Measurements from ENCODE around the gene ATG2A. TPM values are rescaled to one million over a fixed set of nuclear protein-coding genes. Genes with fewer than 3 reads are reported as not detected.

ATG2A gene
- total RNA-seq, 1 experiment from 2014 or later: 28.6 TPM

DNA sequence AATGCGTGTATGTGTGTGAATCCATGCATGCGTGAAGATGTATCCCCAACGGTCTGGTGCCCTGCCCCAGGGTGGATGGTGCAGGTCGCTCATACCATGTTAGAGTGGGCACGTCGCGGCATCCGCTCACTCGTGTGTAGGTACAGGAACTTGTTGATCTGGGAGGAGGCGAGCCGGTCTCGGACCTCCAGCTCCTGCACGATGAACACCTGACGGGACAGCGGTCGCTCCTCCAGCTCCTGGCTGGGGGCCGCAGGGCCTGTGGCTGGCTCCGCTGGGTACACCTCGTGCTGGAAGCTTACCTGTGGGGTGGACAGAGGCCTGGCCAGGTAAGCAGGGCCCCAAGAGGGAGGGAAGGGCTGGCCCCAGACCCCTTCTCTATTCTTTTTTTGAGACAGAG lies 18.5 kb downstream of the ATG2A start:
- no peak overlapping the region for H3K27ac ChIP-seq (ENCODE audit: low read depth, low read length, poor library complexity, severe bottlenecking)
- intact Hi-C loops (cut with micrococcal nuclease; ENCODE audit: unreplicated experiment): no loop called here
- H3K4me1 ChIP-seq (ENCODE audit: insufficient read depth, low read length, poor library complexity, severe bottlenecking): no peaks in the 10 kb centered on the region
- no TSS peak for BruUV-seq (replicated peaks)
- ChIA-PET POLR2A (ENCODE audit: low non-redundant PET) (no interaction called here), CTCF (interaction anchor here (1.0 kb wide), 1 partner anchor 10 kb away, joined by 3 read pairs; no protein-coding TSS in a partner anchor)
- no peak for DNase-seq (ENCODE audit: low spot score)
- no peaks in the 10 kb centered on the region for H3K27me3 ChIP-seq (replicated peaks; ENCODE audit: insufficient read depth, low read depth, low read length, poor library complexity)
- H3K4me3 ChIP-seq (ENCODE audit: low read depth, low read length, poor library complexity, severe bottlenecking): no peak overlapping the region
- TF ChIP-seq EZH2 (IDR thresholded peaks at IDR 0.05; ENCODE audit: borderline replicate concordance, low read depth, low read length, poor library complexity, severe bottlenecking): no peak
- TF ChIP-seq, protein P1, sequence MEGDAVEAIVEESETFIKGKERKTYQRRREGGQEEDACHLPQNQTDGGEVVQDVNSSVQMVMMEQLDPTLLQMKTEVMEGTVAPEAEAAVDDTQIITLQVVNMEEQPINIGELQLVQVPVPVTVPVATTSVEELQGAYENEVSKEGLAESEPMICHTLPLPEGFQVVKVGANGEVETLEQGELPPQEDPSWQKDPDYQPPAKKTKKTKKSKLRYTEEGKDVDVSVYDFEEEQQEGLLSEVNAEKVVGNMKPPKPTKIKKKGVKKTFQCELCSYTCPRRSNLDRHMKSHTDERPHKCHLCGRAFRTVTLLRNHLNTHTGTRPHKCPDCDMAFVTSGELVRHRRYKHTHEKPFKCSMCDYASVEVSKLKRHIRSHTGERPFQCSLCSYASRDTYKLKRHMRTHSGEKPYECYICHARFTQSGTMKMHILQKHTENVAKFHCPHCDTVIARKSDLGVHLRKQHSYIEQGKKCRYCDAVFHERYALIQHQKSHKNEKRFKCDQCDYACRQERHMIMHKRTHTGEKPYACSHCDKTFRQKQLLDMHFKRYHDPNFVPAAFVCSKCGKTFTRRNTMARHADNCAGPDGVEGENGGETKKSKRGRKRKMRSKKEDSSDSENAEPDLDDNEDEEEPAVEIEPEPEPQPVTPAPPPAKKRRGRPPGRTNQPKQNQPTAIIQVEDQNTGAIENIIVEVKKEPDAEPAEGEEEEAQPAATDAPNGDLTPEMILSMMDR (conservative IDR thresholded peaks at IDR 0.05; ENCODE audit: low read depth, low read length): no peak
- H3K9me3 ChIP-seq (ENCODE audit: low read depth, low read length, poor library complexity, severe bottlenecking): no peaks in the 10 kb centered on the region
- H3K36me3 ChIP-seq (ENCODE audit: insufficient read depth, low read length, poor library complexity, severe bottlenecking): no peaks in the 10 kb centered on the region

DNA sequence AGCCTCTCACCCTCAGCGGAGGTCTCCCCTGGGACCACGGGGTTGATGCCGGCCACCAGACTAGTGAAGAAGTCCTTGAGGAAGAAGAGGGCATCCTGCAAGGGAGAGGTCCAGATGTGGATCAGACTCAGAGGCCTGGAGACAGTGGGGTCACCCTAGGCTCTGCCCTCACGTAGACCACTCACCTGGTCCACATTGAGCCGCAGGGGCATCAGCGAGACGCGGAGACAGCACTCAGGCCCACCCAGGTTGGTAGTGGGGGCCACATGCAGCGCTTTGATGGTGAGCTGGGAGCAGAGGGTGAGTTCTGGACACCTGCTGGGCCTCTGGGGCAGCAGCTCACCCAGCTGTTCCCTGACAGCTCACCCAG lies 18.9 kb downstream of the ATG2A start:
- BruUV-seq (replicated peaks): no TSS peak
- H3K4me3 ChIP-seq (ENCODE audit: low read depth, low read length, poor library complexity, severe bottlenecking): no peak overlapping the region

DNA sequence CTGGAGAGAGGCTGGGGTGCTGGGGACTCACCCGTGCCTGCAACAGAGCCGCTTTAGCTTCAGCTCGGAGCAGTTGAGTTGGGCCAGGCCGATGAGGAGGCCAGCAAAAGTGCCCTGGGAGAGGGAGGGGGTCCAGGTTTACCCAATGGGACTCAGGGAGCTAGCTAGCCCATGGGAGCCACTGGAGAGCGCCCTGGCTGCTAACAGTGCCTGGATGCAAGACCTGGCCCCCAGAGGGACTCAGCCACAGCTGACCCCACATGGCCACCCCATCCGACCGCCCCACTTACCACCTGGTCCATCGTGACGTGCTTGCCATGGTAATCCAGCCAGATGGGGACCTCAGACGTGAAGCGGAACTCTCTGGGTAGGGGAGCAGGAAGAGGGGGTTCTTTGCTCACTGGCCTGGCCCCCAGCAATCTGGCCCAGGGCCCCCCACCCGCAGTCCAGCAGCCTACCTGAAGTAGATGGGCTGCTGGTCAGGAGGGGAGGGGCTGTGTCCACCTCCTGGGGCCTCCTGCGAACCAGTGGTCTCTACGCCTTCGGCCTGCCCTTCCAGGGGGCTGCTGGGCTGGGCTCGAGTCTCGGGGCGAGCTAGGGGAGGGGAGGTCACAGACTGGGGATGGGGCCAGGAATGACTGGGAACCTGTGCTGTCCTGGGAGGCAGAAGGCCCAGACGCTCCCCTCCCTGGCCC lies 19.5 kb downstream of the ATG2A start:
- BruUV-seq (replicated peaks): no TSS peak
- no peak overlapping the region for H3K27ac ChIP-seq (ENCODE audit: low read depth, low read length, poor library complexity, severe bottlenecking)
- DNase-seq (ENCODE audit: low spot score): no peak
- intact Hi-C loops (cut with micrococcal nuclease; ENCODE audit: unreplicated experiment): no loop called here
- H3K4me1 ChIP-seq (ENCODE audit: insufficient read depth, low read length, poor library complexity, severe bottlenecking): no peaks in the 10 kb centered on the region
- TF ChIP-seq, protein P1 (conservative IDR thresholded peaks at IDR 0.05; ENCODE audit: low read depth, low read length): no peak
- no peak for TF ChIP-seq EZH2 (IDR thresholded peaks at IDR 0.05; ENCODE audit: borderline replicate concordance, low read depth, low read length, poor library complexity, severe bottlenecking)
- H3K36me3 ChIP-seq (ENCODE audit: insufficient read depth, low read length, poor library complexity, severe bottlenecking): no peaks in the 10 kb centered on the region
- ChIA-PET CTCF (interaction anchor here (1.0 kb wide), 1 partner anchor 9 kb away, joined by 3 read pairs; no protein-coding TSS in a partner anchor), POLR2A (ENCODE audit: low non-redundant PET) (no interaction called here)
- no peak overlapping the region for H3K4me3 ChIP-seq (ENCODE audit: low read depth, low read length, poor library complexity, severe bottlenecking)
- H3K27me3 ChIP-seq (replicated peaks; ENCODE audit: insufficient read depth, low read depth, low read length, poor library complexity): no peaks in the 10 kb centered on the region
- H3K9me3 ChIP-seq (ENCODE audit: low read depth, low read length, poor library complexity, severe bottlenecking): no peaks in the 10 kb centered on the region

More for the DNA sequence above, 18.9 kb downstream of the ATG2A start:
- TF ChIP-seq, protein P1 (conservative IDR thresholded peaks at IDR 0.05; ENCODE audit: low read depth, low read length): no peak
- no peak for TF ChIP-seq EZH2 (IDR thresholded peaks at IDR 0.05; ENCODE audit: borderline replicate concordance, low read depth, low read length, poor library complexity, severe bottlenecking)
- H3K9me3 ChIP-seq (ENCODE audit: low read depth, low read length, poor library complexity, severe bottlenecking): no peaks in the 10 kb centered on the region
- no peak overlapping the region for H3K27ac ChIP-seq (ENCODE audit: low read depth, low read length, poor library complexity, severe bottlenecking)
- CTCF ChIA-PET: interaction anchor here (1.0 kb wide), 1 partner anchor 10 kb away, joined by 3 read pairs; no protein-coding TSS in a partner anchor
- intact Hi-C loops (cut with micrococcal nuclease; ENCODE audit: unreplicated experiment): no loop called here
- H3K4me1 ChIP-seq (ENCODE audit: insufficient read depth, low read length, poor library complexity, severe bottlenecking): no peaks in the 10 kb centered on the region
- H3K36me3 ChIP-seq (ENCODE audit: insufficient read depth, low read length, poor library complexity, severe bottlenecking): no peaks in the 10 kb centered on the region
- no peaks in the 10 kb centered on the region for H3K27me3 ChIP-seq (replicated peaks; ENCODE audit: insufficient read depth, low read depth, low read length, poor library complexity)
- DNase-seq (ENCODE audit: low spot score): no peak
- POLR2A ChIA-PET (ENCODE audit: low non-redundant PET): no interaction called here

Measured in A673 (cell line).